LNCaP clone FGC (cell line): ENCODE results near the gene OR5K4.

ENCODE experiments used
- DNase-seq: peaks from one replicate; pipeline ENCODE4 v3.0.0-alpha.2; 2011; ENCODE audit warnings: low read depth
- H3K4me3 ChIP-seq: 2 replicates; pipeline ENCODE4 v1.5.1; 2011; ENCODE audit warnings: mild to moderate bottlenecking, low read depth, low read length, control low read depth
- CTCF ChIP-seq: IDR thresholded peaks from 2 replicates; pipeline ENCODE4 v1.5.1; 2012; ENCODE audit warnings: mild to moderate bottlenecking; ENCODE audit not compliant: control insufficient read depth, insufficient read depth; ENCODE audit errors: extremely low read depth

Gene OR5K4

GRCh38 chr3:98326945-98327344, 26.7 kb upstream of the OR5K4 start:
- no peak for TF ChIP-seq CTCF
- no peak for DNase-seq
- H3K4me3 ChIP-seq = no peak overlapping the region

- DNase-seq = no peak
- no peak for TF ChIP-seq CTCF
These were observed 24.7 kb upstream of the OR5K4 start for GRCh38 chr3:98328933-98329332.

GRCh38 chr3:98329392-98330124, 24.1 kb upstream of the OR5K4 start:
- H3K4me3 ChIP-seq = no peak overlapping the region
- DNase-seq = peak; percentile 31
- peak; percentile 85 for TF ChIP-seq CTCF

More at GRCh38 chr3:98328933-98329332, 24.7 kb upstream of the OR5K4 start:
- H3K4me3 ChIP-seq = no peak overlapping the region

GRCh38 chr3:98331329-98331728, 22.3 kb upstream of the OR5K4 start:
- DNase-seq = no peak
- H3K4me3 ChIP-seq = no peak overlapping the region
- no peak for TF ChIP-seq CTCF

- TF ChIP-seq CTCF = no peak
- H3K4me3 ChIP-seq = no peak overlapping the region
- no peak for DNase-seq
These were observed 19.6 kb upstream of the OR5K4 start for GRCh38 chr3:98333989-98334606.

- no peak for TF ChIP-seq CTCF
- no peak for DNase-seq
- no peak overlapping the region for H3K4me3 ChIP-seq
These were observed 14.6 kb upstream of the OR5K4 start for GRCh38 chr3:98339031-98339430.
